Measurements from ENCODE around the gene CBX7. TPM values are rescaled to one million over a fixed set of nuclear protein-coding genes. Genes with fewer than 3 reads are reported as not detected.

The CBX7 gene
- total and polyA plus RNA-seq, 9 of the 15 experiments (the other 6 are each of a cell fraction or from before 2014, with no cell fraction given): 0.04 to 5.2 (median 2.8) TPM

- no peak for DNase-seq (ENCODE audit: extremely low read depth in 1 of 4, low spot score in 3 of 4)
- Histone ChIP-seq H3K36me3 (ENCODE audit: control insufficient read depth, insufficient read depth, low read length) (no peaks in the 10 kb centered on the region), H3K27me3 (ENCODE audit: control insufficient read depth in 2 of 2, insufficient read depth in 2 of 2, low read length in 2 of 2) (no peaks in the 10 kb centered on the region), H3K9me3 (replicated peaks; ENCODE audit: control insufficient read depth, insufficient read depth, low read depth, low read length) (no peaks in the 10 kb centered on the region), H4K20me1 (replicated peaks; ENCODE audit: control insufficient read depth, insufficient read depth, low read length) (no peaks in the 10 kb centered on the region), H3K9ac (ENCODE audit: insufficient read depth in 1 of 2, low read depth in 2 of 2, low read length in 2 of 2) (no peak overlapping the region), H3K4me3 (no peak overlapping the region), H3K9me1 (ENCODE audit: control insufficient read depth, insufficient read depth, low read length) (no peaks in the 10 kb centered on the region), H3K27ac (ENCODE audit: extremely low read depth, low read depth, low read length) (no peak overlapping the region), H3K79me2 (ENCODE audit: control insufficient read depth, insufficient read depth, low read length) (no peaks in the 10 kb centered on the region), H3K4me1 (replicated peaks in 1 of 2; ENCODE audit: control insufficient read depth in 2 of 2, insufficient read depth in 2 of 2, low read length in 2 of 2) (peaks cover 6 to 15% of the 10 kb centered on the region in 2 experiments; a peak in 4 of 5 replicates), H2AFZ (ENCODE audit: low read depth, low read length) (no peak overlapping the region), H3K4me2 (ENCODE audit: insufficient read depth, low read length) (no peak overlapping the region)
- intact Hi-C loops (cut with micrococcal nuclease) (no loop called here), in situ Hi-C loops (cut with MboI) (no loop called here)
- no peak for TF ChIP-seq ZNF551 (CRISPR knock-in tag; IDR thresholded peaks at IDR 0.05)
- no peak for TF ChIP-seq MTA3 (IDR thresholded peaks at IDR 0.05; ENCODE audit: borderline replicate concordance)
- TF ChIP-seq NCOA4 (IDR thresholded peaks at IDR 0.05; ENCODE audit: partially characterized antibody): no peak
- TF ChIP-seq ZNF354B (CRISPR knock-in tag; IDR thresholded peaks at IDR 0.05): no peak
- no peak for TF ChIP-seq ZNF668 (CRISPR knock-in tag; IDR thresholded peaks at IDR 0.05)
- TF ChIP-seq ZNF318 (IDR thresholded peaks at IDR 0.05; ENCODE audit: borderline replicate concordance in 1 of 2, low read depth in 1 of 2): no peak
- 56% methylated on average over 7 of the region's 8 CpGs for WGBS (ENCODE audit: insufficient coverage, low coverage, missing lambda C conversion rate)
- CTCF ChIA-PET (ENCODE audit: low intra/inter-chr PET ratio): no interaction called here
- no peak for FAIRE-seq
- BruUV-seq (replicated peaks): no TSS peak
- ATAC-seq: no peak
- POLR2A ChIA-PET: interaction anchor here (1.0 kb wide), 1 partner anchor 10 kb away, joined by 3 read pairs; no protein-coding TSS in a partner anchor
Observed at GRCh38 chr22:39098576-39098975, 53.9 kb downstream of the CBX7 start.

Data from K562 (cell line).